ENCODE data around the gene BRINP2.

BRINP2 gene

GRCh38 chr1:177301425-177302124, 130.8 kb downstream of the BRINP2 start:
- TF ChIP-seq TCF12 (IDR thresholded peaks at IDR 0.05; ENCODE audit: low read depth) (no peak), USF1 (IDR thresholded peaks at IDR 0.05) (no peak), EP300 (IDR thresholded peaks at IDR 0.05; ENCODE audit: borderline replicate concordance) (no peak), ZBTB7A (IDR thresholded peaks at IDR 0.05; ENCODE audit: low read depth) (no peak), REST (IDR thresholded peaks at IDR 0.05; ENCODE audit: low read depth) (no peak), FOXM1 (IDR thresholded peaks at IDR 0.05; ENCODE audit: borderline replicate concordance, low read depth) (no peak), YY1 (IDR thresholded peaks at IDR 0.05; ENCODE audit: low read depth) (no peak), EGR1 (IDR thresholded peaks at IDR 0.05) (no peak), CEBPB (IDR thresholded peaks at IDR 0.05) (no peak), NFIC (IDR thresholded peaks at IDR 0.05) (no peak)

GRCh38 chr1:177302357-177303044, 131.7 kb downstream of the BRINP2 start:
- TF ChIP-seq ZBTB7A (IDR thresholded peaks at IDR 0.05; ENCODE audit: low read depth) (no peak), CREB1 (IDR thresholded peaks at IDR 0.05; ENCODE audit: low read depth) (no peak)

- TF ChIP-seq TEAD4 (IDR thresholded peaks at IDR 0.05) (no peak), REST (IDR thresholded peaks at IDR 0.05; ENCODE audit: low read depth) (no peak), ZBTB7A (IDR thresholded peaks at IDR 0.05; ENCODE audit: low read depth) (no peak)
These were observed 134.6 kb downstream of the BRINP2 start for GRCh38 chr1:177305040-177306018.

- TF ChIP-seq MAX (IDR thresholded peaks at IDR 0.05), result no peak
- TF ChIP-seq YY1 (IDR thresholded peaks at IDR 0.05; ENCODE audit: low read depth), result no peak
- TF ChIP-seq USF1 (IDR thresholded peaks at IDR 0.05), result no peak
- no peak for TF ChIP-seq CEBPB (IDR thresholded peaks at IDR 0.05)
- no peak for TF ChIP-seq CREB1 (IDR thresholded peaks at IDR 0.05; ENCODE audit: low read depth)
- TF ChIP-seq FOXM1 (IDR thresholded peaks at IDR 0.05; ENCODE audit: borderline replicate concordance, low read depth), result no peak
- TF ChIP-seq TEAD4 (IDR thresholded peaks at IDR 0.05), result no peak
- no peak for TF ChIP-seq RAD21 (IDR thresholded peaks at IDR 0.05; ENCODE audit: low read depth)
- TF ChIP-seq EP300 (IDR thresholded peaks at IDR 0.05; ENCODE audit: borderline replicate concordance), result no peak
- no peak for TF ChIP-seq TCF12 (IDR thresholded peaks at IDR 0.05; ENCODE audit: low read depth)
- TF ChIP-seq ZBTB7A (IDR thresholded peaks at IDR 0.05; ENCODE audit: low read depth), result no peak
- no peak for TF ChIP-seq REST (IDR thresholded peaks at IDR 0.05; ENCODE audit: low read depth)
- no peak for TF ChIP-seq NFIC (IDR thresholded peaks at IDR 0.05)
- no peak for TF ChIP-seq EGR1 (IDR thresholded peaks at IDR 0.05)
These were observed 135.3 kb downstream of the BRINP2 start for GRCh38 chr1:177306019-177306415.
